ENCODE results near the gene CARS1. TPM values are rescaled to one million over a fixed set of nuclear protein-coding genes. Genes with fewer than 3 reads are reported as not detected.

The CARS1 gene
- total and polyA plus RNA-seq, 9 of the 15 experiments (the other 6 are each of a cell fraction or from before 2014, with no cell fraction given) = 14.4 to 106 (median 73.6) TPM

- TF ChIP-seq PRPF4 (IDR thresholded peaks at IDR 0.05; ENCODE audit: insufficient read depth, low read depth, low read length, poor library complexity, severe bottlenecking) = peak; percentile 86
- peak; percentile 95 for TF ChIP-seq ZFX (CRISPR knock-in tag; IDR thresholded peaks at IDR 0.05)
- no peak for TF ChIP-seq ZHX1 (conservative IDR thresholded peaks at IDR 0.05; ENCODE audit: low read length)
- TF ChIP-seq, protein P1, sequence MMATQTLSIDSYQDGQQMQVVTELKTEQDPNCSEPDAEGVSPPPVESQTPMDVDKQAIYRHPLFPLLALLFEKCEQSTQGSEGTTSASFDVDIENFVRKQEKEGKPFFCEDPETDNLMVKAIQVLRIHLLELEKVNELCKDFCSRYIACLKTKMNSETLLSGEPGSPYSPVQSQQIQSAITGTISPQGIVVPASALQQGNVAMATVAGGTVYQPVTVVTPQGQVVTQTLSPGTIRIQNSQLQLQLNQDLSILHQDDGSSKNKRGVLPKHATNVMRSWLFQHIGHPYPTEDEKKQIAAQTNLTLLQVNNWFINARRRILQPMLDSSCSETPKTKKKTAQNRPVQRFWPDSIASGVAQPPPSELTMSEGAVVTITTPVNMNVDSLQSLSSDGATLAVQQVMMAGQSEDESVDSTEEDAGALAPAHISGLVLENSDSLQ (IDR thresholded peaks at IDR 0.05) = peak; percentile 58
- peak; percentile 80 for TF ChIP-seq SUPT5H (IDR thresholded peaks at IDR 0.05)
- peak; percentile 68 to 73 for TF ChIP-seq FOXK2 (conservative IDR thresholded peaks at IDR 0.05 in 1 of 2, IDR thresholded peaks at IDR 0.05 in 1 of 2; ENCODE audit: low read depth in 2 of 2)
- TF ChIP-seq FOXA3 (CRISPR knock-in tag; conservative IDR thresholded peaks at IDR 0.05 in 1 of 2, IDR thresholded peaks at IDR 0.05 in 1 of 2) = no peak
- no peak for TF ChIP-seq ILK (tag; IDR thresholded peaks at IDR 0.05; ENCODE audit: borderline replicate concordance, low read depth)
- TF ChIP-seq SIN3A (IDR thresholded peaks at IDR 0.05; ENCODE audit: borderline replicate concordance in 2 of 2, control insufficient read depth in 1 of 2, low read depth in 2 of 2, low read length in 2 of 2) = peak; percentile 98 to 99
- TF ChIP-seq TBL1XR1 (IDR thresholded peaks at IDR 0.05; ENCODE audit: low read length in 2 of 2) = peak in 1 of 2 experiments; percentile 22; a peak in 1 of 4 replicates
- no peak for TF ChIP-seq ZNF140 (CRISPR knock-in tag; IDR thresholded peaks at IDR 0.05)
- peak; percentile 95 for TF ChIP-seq ELF2 (CRISPR knock-in tag; IDR thresholded peaks at IDR 0.05)
- TF ChIP-seq CREB1 (IDR thresholded peaks at IDR 0.05) = peak; percentile 42; the same call in 1 of the 2 replicates
- TF ChIP-seq CREB1 (CRISPR knock-in tag; IDR thresholded peaks at IDR 0.05) = peak; percentile 73; the same call in 1 of the 2 replicates
- TF ChIP-seq, protein P2, sequence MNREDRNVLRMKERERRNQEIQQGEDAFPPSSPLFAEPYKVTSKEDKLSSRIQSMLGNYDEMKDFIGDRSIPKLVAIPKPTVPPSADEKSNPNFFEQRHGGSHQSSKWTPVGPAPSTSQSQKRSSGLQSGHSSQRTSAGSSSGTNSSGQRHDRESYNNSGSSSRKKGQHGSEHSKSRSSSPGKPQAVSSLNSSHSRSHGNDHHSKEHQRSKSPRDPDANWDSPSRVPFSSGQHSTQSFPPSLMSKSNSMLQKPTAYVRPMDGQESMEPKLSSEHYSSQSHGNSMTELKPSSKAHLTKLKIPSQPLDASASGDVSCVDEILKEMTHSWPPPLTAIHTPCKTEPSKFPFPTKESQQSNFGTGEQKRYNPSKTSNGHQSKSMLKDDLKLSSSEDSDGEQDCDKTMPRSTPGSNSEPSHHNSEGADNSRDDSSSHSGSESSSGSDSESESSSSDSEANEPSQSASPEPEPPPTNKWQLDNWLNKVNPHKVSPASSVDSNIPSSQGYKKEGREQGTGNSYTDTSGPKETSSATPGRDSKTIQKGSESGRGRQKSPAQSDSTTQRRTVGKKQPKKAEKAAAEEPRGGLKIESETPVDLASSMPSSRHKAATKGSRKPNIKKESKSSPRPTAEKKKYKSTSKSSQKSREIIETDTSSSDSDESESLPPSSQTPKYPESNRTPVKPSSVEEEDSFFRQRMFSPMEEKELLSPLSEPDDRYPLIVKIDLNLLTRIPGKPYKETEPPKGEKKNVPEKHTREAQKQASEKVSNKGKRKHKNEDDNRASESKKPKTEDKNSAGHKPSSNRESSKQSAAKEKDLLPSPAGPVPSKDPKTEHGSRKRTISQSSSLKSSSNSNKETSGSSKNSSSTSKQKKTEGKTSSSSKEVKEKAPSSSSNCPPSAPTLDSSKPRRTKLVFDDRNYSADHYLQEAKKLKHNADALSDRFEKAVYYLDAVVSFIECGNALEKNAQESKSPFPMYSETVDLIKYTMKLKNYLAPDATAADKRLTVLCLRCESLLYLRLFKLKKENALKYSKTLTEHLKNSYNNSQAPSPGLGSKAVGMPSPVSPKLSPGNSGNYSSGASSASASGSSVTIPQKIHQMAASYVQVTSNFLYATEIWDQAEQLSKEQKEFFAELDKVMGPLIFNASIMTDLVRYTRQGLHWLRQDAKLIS (CRISPR knock-in tag; IDR thresholded peaks at IDR 0.05) = peak; percentile 68; the same call in 1 of the 2 replicates
- no peak for TF ChIP-seq NCOA4 (IDR thresholded peaks at IDR 0.05; ENCODE audit: partially characterized antibody)
Observed at GRCh38 chr11:3057069-3057963, at the start of gene CARS1 (continued).
